ENCODE measurements around the gene CLIP3. TPM values are rescaled to one million over a fixed set of nuclear protein-coding genes. Genes with fewer than 3 reads are reported as not detected.

The CLIP3 gene
- total and polyA plus RNA-seq, 9 of the 15 experiments (the other 6 are each of a cell fraction or from before 2014, with no cell fraction given) = 0.01 to 0.50 (median 0.15) TPM; not detected in 1

DNA sequence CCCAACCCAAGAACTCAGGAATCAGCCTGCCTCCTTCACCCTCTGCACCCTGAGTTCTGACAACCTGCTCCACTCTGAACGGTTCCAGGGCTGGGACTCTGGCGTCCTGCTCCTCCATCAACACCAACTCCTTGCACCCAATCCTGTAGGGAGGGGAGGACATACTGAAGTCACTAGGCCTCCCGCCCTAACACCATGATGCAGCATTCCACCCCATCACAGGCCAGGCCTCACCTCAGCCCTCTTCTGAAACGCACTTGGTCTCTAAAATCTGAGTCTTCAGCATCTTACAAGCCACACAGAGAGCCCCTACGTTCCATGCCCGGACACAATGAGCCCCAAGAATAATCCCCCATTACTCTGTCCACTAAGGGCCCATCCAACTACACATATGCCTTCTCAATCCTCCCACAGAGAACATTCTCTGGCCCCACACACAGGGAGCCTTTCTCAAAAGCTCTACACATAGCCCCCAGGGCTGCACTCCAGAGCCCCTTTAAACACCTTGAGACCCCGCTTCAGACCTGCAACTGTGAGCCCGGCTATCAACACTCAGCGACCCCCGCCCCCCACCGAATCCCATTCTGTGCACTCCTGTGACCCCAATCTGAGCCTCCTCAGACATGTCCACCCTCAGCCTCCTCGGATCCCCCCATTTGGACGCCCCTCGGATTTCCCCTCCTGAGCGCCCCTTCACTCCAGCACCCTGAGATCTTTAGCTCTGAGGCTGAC, 19.2 kb downstream of the CLIP3 start (continued):
- TF ChIP-seq, protein P1, sequence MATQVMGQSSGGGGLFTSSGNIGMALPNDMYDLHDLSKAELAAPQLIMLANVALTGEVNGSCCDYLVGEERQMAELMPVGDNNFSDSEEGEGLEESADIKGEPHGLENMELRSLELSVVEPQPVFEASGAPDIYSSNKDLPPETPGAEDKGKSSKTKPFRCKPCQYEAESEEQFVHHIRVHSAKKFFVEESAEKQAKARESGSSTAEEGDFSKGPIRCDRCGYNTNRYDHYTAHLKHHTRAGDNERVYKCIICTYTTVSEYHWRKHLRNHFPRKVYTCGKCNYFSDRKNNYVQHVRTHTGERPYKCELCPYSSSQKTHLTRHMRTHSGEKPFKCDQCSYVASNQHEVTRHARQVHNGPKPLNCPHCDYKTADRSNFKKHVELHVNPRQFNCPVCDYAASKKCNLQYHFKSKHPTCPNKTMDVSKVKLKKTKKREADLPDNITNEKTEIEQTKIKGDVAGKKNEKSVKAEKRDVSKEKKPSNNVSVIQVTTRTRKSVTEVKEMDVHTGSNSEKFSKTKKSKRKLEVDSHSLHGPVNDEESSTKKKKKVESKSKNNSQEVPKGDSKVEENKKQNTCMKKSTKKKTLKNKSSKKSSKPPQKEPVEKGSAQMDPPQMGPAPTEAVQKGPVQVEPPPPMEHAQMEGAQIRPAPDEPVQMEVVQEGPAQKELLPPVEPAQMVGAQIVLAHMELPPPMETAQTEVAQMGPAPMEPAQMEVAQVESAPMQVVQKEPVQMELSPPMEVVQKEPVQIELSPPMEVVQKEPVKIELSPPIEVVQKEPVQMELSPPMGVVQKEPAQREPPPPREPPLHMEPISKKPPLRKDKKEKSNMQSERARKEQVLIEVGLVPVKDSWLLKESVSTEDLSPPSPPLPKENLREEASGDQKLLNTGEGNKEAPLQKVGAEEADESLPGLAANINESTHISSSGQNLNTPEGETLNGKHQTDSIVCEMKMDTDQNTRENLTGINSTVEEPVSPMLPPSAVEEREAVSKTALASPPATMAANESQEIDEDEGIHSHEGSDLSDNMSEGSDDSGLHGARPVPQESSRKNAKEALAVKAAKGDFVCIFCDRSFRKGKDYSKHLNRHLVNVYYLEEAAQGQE (IDR thresholded peaks at IDR 0.05; ENCODE audit: borderline replicate concordance) = no peak
- TF ChIP-seq, protein P1 (CRISPR knock-in tag; IDR thresholded peaks at IDR 0.05; ENCODE audit: low read depth) = no peak
- TF ChIP-seq LEF1 (IDR thresholded peaks at IDR 0.05) (no peak), BRF1 (IDR thresholded peaks at IDR 0.05; ENCODE audit: borderline replicate concordance, extremely low read depth, insufficient read length) (no peak), ZNF561 (CRISPR knock-in tag; conservative IDR thresholded peaks at IDR 0.05) (0 out of 2 replicates have a peak, but pooled peaks have one; percentile 9), ELF1 (tag; IDR thresholded peaks at IDR 0.05) (no peak), GATAD2A (IDR thresholded peaks at IDR 0.05) (no peak), CREBBP (IDR thresholded peaks at IDR 0.05; ENCODE audit: low read depth, low read length) (no peak)
- TF ChIP-seq, protein P2, sequence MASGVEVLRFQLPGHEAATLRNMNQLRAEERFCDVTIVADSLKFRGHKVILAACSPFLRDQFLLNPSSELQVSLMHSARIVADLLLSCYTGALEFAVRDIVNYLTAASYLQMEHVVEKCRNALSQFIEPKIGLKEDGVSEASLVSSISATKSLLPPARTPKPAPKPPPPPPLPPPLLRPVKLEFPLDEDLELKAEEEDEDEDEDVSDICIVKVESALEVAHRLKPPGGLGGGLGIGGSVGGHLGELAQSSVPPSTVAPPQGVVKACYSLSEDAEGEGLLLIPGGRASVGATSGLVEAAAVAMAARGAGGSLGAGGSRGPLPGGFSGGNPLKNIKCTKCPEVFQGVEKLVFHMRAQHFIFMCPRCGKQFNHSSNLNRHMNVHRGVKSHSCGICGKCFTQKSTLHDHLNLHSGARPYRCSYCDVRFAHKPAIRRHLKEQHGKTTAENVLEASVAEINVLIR (CRISPR knock-in tag; IDR thresholded peaks at IDR 0.05) = no peak
- TF ChIP-seq, protein P3, sequence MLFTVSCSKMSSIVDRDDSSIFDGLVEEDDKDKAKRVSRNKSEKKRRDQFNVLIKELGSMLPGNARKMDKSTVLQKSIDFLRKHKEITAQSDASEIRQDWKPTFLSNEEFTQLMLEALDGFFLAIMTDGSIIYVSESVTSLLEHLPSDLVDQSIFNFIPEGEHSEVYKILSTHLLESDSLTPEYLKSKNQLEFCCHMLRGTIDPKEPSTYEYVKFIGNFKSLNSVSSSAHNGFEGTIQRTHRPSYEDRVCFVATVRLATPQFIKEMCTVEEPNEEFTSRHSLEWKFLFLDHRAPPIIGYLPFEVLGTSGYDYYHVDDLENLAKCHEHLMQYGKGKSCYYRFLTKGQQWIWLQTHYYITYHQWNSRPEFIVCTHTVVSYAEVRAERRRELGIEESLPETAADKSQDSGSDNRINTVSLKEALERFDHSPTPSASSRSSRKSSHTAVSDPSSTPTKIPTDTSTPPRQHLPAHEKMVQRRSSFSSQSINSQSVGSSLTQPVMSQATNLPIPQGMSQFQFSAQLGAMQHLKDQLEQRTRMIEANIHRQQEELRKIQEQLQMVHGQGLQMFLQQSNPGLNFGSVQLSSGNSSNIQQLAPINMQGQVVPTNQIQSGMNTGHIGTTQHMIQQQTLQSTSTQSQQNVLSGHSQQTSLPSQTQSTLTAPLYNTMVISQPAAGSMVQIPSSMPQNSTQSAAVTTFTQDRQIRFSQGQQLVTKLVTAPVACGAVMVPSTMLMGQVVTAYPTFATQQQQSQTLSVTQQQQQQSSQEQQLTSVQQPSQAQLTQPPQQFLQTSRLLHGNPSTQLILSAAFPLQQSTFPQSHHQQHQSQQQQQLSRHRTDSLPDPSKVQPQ (CRISPR knock-in tag; IDR thresholded peaks at IDR 0.05; ENCODE audit: borderline replicate concordance) = no peak
- TF ChIP-seq, protein P4, sequence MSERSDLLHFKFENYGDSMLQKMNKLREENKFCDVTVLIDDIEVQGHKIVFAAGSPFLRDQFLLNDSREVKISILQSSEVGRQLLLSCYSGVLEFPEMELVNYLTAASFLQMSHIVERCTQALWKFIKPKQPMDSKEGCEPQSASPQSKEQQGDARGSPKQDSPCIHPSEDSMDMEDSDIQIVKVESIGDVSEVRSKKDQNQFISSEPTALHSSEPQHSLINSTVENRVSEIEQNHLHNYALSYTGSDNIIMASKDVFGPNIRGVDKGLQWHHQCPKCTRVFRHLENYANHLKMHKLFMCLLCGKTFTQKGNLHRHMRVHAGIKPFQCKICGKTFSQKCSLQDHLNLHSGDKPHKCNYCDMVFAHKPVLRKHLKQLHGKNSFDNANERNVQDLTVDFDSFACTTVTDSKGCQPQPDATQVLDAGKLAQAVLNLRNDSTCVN (CRISPR knock-in tag; IDR thresholded peaks at IDR 0.05) = no peak
- TF ChIP-seq, protein P5, sequence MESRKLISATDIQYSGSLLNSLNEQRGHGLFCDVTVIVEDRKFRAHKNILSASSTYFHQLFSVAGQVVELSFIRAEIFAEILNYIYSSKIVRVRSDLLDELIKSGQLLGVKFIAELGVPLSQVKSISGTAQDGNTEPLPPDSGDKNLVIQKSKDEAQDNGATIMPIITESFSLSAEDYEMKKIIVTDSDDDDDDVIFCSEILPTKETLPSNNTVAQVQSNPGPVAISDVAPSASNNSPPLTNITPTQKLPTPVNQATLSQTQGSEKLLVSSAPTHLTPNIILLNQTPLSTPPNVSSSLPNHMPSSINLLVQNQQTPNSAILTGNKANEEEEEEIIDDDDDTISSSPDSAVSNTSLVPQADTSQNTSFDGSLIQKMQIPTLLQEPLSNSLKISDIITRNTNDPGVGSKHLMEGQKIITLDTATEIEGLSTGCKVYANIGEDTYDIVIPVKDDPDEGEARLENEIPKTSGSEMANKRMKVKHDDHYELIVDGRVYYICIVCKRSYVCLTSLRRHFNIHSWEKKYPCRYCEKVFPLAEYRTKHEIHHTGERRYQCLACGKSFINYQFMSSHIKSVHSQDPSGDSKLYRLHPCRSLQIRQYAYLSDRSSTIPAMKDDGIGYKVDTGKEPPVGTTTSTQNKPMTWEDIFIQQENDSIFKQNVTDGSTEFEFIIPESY (CRISPR knock-in tag; IDR thresholded peaks at IDR 0.05) = no peak

Data from K562 (cell line).